ENCODE data around the gene PTPRJ.

Gene PTPRJ

GRCh38 chr11:48096588-48097525 is 116.5 kb downstream of the PTPRJ start:
- no peak for DNase-seq

- peak; percentile 77 for DNase-seq
Observed at GRCh38 chr11:48098024-48098423, 117.7 kb downstream of the PTPRJ start.

GRCh38 chr11:48099916-48100446 is 119.6 kb downstream of the PTPRJ start:
- no peak for DNase-seq

GRCh38 chr11:48101044-48101733 is 120.8 kb downstream of the PTPRJ start:
- no peak for DNase-seq

GRCh38 chr11:48101958-48102357 is 121.6 kb downstream of the PTPRJ start:
- DNase-seq = no peak

GRCh38 chr11:48103621-48104567 is 123.5 kb downstream of the PTPRJ start:
- no peak for DNase-seq

GRCh38 chr11:48104568-48104924 is 124.2 kb downstream of the PTPRJ start:
- no peak for DNase-seq

GRCh38 chr11:48105096-48105990 is 125.0 kb downstream of the PTPRJ start:
- DNase-seq = no peak

- DNase-seq = no peak
Observed at GRCh38 chr11:48106166-48106565, 125.8 kb downstream of the PTPRJ start.

GRCh38 chr11:48107188-48107704 is 126.9 kb downstream of the PTPRJ start:
- DNase-seq = peak; percentile 68

GRCh38 chr11:48108231-48109045 is 128.1 kb downstream of the PTPRJ start:
- no peak for DNase-seq

GRCh38 chr11:48109046-48109666 is 128.8 kb downstream of the PTPRJ start:
- DNase-seq = no peak

GRCh38 chr11:48110509-48110766 is 130.1 kb downstream of the PTPRJ start:
- DNase-seq = no peak

- no peak for DNase-seq
Observed at GRCh38 chr11:48111891-48112290, 131.5 kb downstream of the PTPRJ start.

- DNase-seq = no peak
Observed at GRCh38 chr11:48114740-48115139, 134.4 kb downstream of the PTPRJ start.

- no peak for DNase-seq
Observed at GRCh38 chr11:48116437-48117228, 136.3 kb downstream of the PTPRJ start.

- DNase-seq = no peak
Observed at GRCh38 chr11:48122246-48122645, 141.9 kb downstream of the PTPRJ start.

- DNase-seq = no peak
Observed at GRCh38 chr11:48122656-48123055, 142.3 kb downstream of the PTPRJ start.

GRCh38 chr11:48123254-48123875 is 143.0 kb downstream of the PTPRJ start:
- DNase-seq = no peak
